SHP77 (cell line): ENCODE data around the gene CATSPERE.
"Not testable (repeated sequence)": the region's sequence is repeated elsewhere in the genome, so short reads cannot be mapped to it uniquely, and the experiment has no call there.

Experiments used
- DNase-seq, 2 experiments: peaks; one replicate each; lab custom pipeline; 2025; lab: John Stamatoyannopoulos, UW

Gene CATSPERE

GRCh38 chr1:244448279-244449036, 12.6 kb upstream of the CATSPERE start:
- no peak for DNase-seq

- no peak for DNase-seq
These were observed 11.1 kb upstream of the CATSPERE start for GRCh38 chr1:244449936-244450508.

GRCh38 chr1:244450597-244451538, 10.2 kb upstream of the CATSPERE start:
- DNase-seq: no peak

- no peak for DNase-seq
These were observed 9.5 kb upstream of the CATSPERE start, which contains the start of gene ADSS2 for GRCh38 chr1:244451539-244451950. Gene ADSS2, minus strand, starts transcription at chr1:244451909. Its CDS starts 92 bp downstream, at chr1:244451817.

GRCh38 chr1:244451951-244452795, 8.9 kb upstream of the CATSPERE start:
- peak; percentile 98 to 99 for DNase-seq

GRCh38 chr1:244454412-244454811, 6.7 kb upstream of the CATSPERE start:
- DNase-seq: no peak

GRCh38 chr1:244456586-244456985, 4.5 kb upstream of the CATSPERE start:
- no peak for DNase-seq

GRCh38 chr1:244458781-244459180, 2.3 kb upstream of the CATSPERE start:
- DNase-seq: no peak

- peak; percentile 90 to 92 for DNase-seq
These were observed 876 bp upstream of the CATSPERE start for GRCh38 chr1:244460197-244460596.

- DNase-seq: no peak
These were observed 5.7 kb downstream of the CATSPERE start for GRCh38 chr1:244466724-244467123.

- no peak for DNase-seq
These were observed 12.1 kb downstream of the CATSPERE start for GRCh38 chr1:244473059-244473605.

- DNase-seq: not testable (repeated sequence)
These were observed 23.9 kb downstream of the CATSPERE start for GRCh38 chr1:244484971-244485370.

GRCh38 chr1:244494653-244495052, 33.6 kb downstream of the CATSPERE start:
- no peak for DNase-seq

- DNase-seq: no peak
These were observed 35.1 kb downstream of the CATSPERE start for GRCh38 chr1:244496186-244496585.

GRCh38 chr1:244497805-244498204, 36.7 kb downstream of the CATSPERE start:
- no peak for DNase-seq

GRCh38 chr1:244499484-244499883, 38.4 kb downstream of the CATSPERE start:
- not testable (repeated sequence) for DNase-seq

- DNase-seq: not testable (repeated sequence)
These were observed 39.4 kb downstream of the CATSPERE start for GRCh38 chr1:244500515-244500914.

- DNase-seq: no peak
These were observed 41.6 kb downstream of the CATSPERE start for GRCh38 chr1:244502630-244503029.

GRCh38 chr1:244513493-244513892, 52.4 kb downstream of the CATSPERE start:
- DNase-seq: no peak

- DNase-seq: no peak
These were observed 54.6 kb downstream of the CATSPERE start for GRCh38 chr1:244515680-244516079.

GRCh38 chr1:244536316-244536715, 75.2 kb downstream of the CATSPERE start:
- no peak for DNase-seq
